WTC11 (cell line): ENCODE measurements around the gene RASGEF1C. TPM values are rescaled to one million over a fixed set of nuclear protein-coding genes. Genes with fewer than 3 reads are reported as not detected.

Experiments
- ATAC-seq: fragments of 200-7000 bp; cut with Tn5 transposase; 2 replicates; pipeline ENCODE4 v1.10.0; 2021; ENCODE audit warnings: mild to moderate bottlenecking, moderate library complexity
- CTCF ChIA-PET: fragments of 300-600 bp; sonication (Branson Sonifier 250); formaldehyde crosslinking; loops from one replicate; lab custom pipeline; 2021; ENCODE audit warnings: antibody characterized with exemption; lab: Charles Lee
- POLR2A ChIA-PET: fragments of 350-600 bp; sonication (Branson Sonifier 250); formaldehyde crosslinking; loops from one replicate; lab custom pipeline; 2021; ENCODE audit warnings: antibody characterized with exemption; lab: Charles Lee
- DNase-seq: peaks from one replicate; pipeline ENCODE4 v3.0.0; 2021; ENCODE audit warnings: low spot score
- H3K27ac Mint-ChIP-seq: 2 replicates; pipeline ENCODE4 v1.8.0; 2021; ENCODE audit warnings: mixed read lengths
- H3K27me3 Mint-ChIP-seq: 2 replicates; pipeline ENCODE4 v1.8.0; 2021; ENCODE audit warnings: low read depth, mild to moderate bottlenecking, moderate library complexity, mixed read lengths
- H3K36me3 Mint-ChIP-seq: 2 replicates; pipeline ENCODE4 v1.8.0; 2021; ENCODE audit warnings: mixed read lengths
- H3K4me1 Mint-ChIP-seq: 2 replicates; pipeline ENCODE4 v1.8.0; 2022; ENCODE audit warnings: mixed read lengths
- H3K4me3 Mint-ChIP-seq: 2 replicates; pipeline ENCODE4 v1.8.0; 2021; ENCODE audit warnings: mild to moderate bottlenecking, moderate library complexity, mixed read lengths
- H3K9me3 Mint-ChIP-seq: 2 replicates; pipeline ENCODE4 v1.8.0; 2021; ENCODE audit warnings: mixed read lengths
- CREB1 ChIP-seq: sonication (generic); formaldehyde crosslinking; IDR thresholded peaks from 2 replicates; pipeline ENCODE4 v1.8.0; 2023; ENCODE audit warnings: mild to moderate bottlenecking, missing genetic modification reagents
- EMX1 ChIP-seq: fragments of 250-450 bp; sonication (Bioruptor Pico); IDR thresholded peaks from 2 replicates; pipeline ENCODE4 v1.8.0; 2021; ENCODE audit warnings: mild to moderate bottlenecking
- FOXK1 ChIP-seq: sonication (generic); formaldehyde crosslinking; IDR thresholded peaks from 2 replicates; pipeline ENCODE4 v1.8.0; 2022; ENCODE audit warnings: mild to moderate bottlenecking, moderate library complexity, missing genetic modification reagents
- FOXP1 ChIP-seq: sonication (generic); formaldehyde crosslinking; IDR thresholded peaks from 2 replicates; pipeline ENCODE4 v1.8.0; 2022; ENCODE audit warnings: missing genetic modification reagents, mild to moderate bottlenecking, moderate library complexity, borderline replicate concordance
- HMGA2 ChIP-seq: fragments of 250-450 bp; sonication (Bioruptor Pico); IDR thresholded peaks from 2 replicates; pipeline ENCODE4 v1.4.0; 2021; ENCODE audit warnings: mild to moderate bottlenecking, moderate library complexity
- JUN ChIP-seq: sonication (generic); formaldehyde crosslinking; IDR thresholded peaks from 2 replicates; pipeline ENCODE4 v1.8.0; 2023; ENCODE audit warnings: mild to moderate bottlenecking, missing genetic modification reagents
- NR2C2 ChIP-seq: sonication (generic); formaldehyde crosslinking; IDR thresholded peaks from 2 replicates; pipeline ENCODE4 v1.8.0; 2022; ENCODE audit warnings: mild to moderate bottlenecking, missing genetic modification reagents
- SP1 ChIP-seq: sonication (generic); formaldehyde crosslinking; conservative IDR thresholded peaks from 2 replicates; pipeline ENCODE4 v1.8.1; 2022; ENCODE audit warnings: missing genetic modification reagents
- STAT6 ChIP-seq: sonication (generic); formaldehyde crosslinking; conservative IDR thresholded peaks from 2 replicates; pipeline ENCODE4 v1.8.1; 2023; ENCODE audit warnings: mild to moderate bottlenecking, low read depth, missing genetic modification reagents, moderate library complexity
- ZBTB21 ChIP-seq: sonication (generic); formaldehyde crosslinking; IDR thresholded peaks from 2 replicates; pipeline ENCODE4 v1.8.1; 2023; ENCODE audit warnings: mild to moderate bottlenecking, missing genetic modification reagents, borderline replicate concordance
- ZNF138 ChIP-seq: sonication (generic); formaldehyde crosslinking; conservative IDR thresholded peaks from 2 replicates; pipeline ENCODE4 v1.8.1; 2022; ENCODE audit warnings: mild to moderate bottlenecking, moderate library complexity, missing genetic modification reagents
- ZNF423 ChIP-seq: fragments of 250-450 bp; sonication (Bioruptor Pico); IDR thresholded peaks from 2 replicates; pipeline ENCODE4 v2.1.2; 2022; ENCODE audit warnings: mild to moderate bottlenecking, moderate library complexity
- ZNF671 ChIP-seq: fragments of 250-450 bp; sonication (Bioruptor Pico); IDR thresholded peaks from 2 replicates; pipeline ENCODE4 v1.8.0; 2021; ENCODE audit warnings: mild to moderate bottlenecking
- total RNA-seq: library from RNA; stranded (reverse); gene quantifications from 3 replicates; pipeline ENCODE4 v1.2.3, GENCODE V29; 2021
- TF ChIP-seq, protein P1 (sequence below): sonication (generic); formaldehyde crosslinking; IDR thresholded peaks from 2 replicates; pipeline ENCODE4 v1.8.0; 2023; ENCODE audit warnings: mild to moderate bottlenecking, missing genetic modification reagents
- TF ChIP-seq, protein P2 (sequence below): sonication (generic); formaldehyde crosslinking; IDR thresholded peaks from 2 replicates; pipeline ENCODE4 v1.8.1; 2023; ENCODE audit warnings: mild to moderate bottlenecking, missing genetic modification reagents, moderate library complexity
- TF ChIP-seq, protein P3 (sequence below): sonication (generic); formaldehyde crosslinking; IDR thresholded peaks from 2 replicates; pipeline ENCODE4 v1.8.1; 2023; ENCODE audit warnings: mild to moderate bottlenecking, missing genetic modification reagents, moderate library complexity

RASGEF1C gene
- total RNA-seq, 1 experiment from 2014 or later: 0.96 TPM

DNA sequence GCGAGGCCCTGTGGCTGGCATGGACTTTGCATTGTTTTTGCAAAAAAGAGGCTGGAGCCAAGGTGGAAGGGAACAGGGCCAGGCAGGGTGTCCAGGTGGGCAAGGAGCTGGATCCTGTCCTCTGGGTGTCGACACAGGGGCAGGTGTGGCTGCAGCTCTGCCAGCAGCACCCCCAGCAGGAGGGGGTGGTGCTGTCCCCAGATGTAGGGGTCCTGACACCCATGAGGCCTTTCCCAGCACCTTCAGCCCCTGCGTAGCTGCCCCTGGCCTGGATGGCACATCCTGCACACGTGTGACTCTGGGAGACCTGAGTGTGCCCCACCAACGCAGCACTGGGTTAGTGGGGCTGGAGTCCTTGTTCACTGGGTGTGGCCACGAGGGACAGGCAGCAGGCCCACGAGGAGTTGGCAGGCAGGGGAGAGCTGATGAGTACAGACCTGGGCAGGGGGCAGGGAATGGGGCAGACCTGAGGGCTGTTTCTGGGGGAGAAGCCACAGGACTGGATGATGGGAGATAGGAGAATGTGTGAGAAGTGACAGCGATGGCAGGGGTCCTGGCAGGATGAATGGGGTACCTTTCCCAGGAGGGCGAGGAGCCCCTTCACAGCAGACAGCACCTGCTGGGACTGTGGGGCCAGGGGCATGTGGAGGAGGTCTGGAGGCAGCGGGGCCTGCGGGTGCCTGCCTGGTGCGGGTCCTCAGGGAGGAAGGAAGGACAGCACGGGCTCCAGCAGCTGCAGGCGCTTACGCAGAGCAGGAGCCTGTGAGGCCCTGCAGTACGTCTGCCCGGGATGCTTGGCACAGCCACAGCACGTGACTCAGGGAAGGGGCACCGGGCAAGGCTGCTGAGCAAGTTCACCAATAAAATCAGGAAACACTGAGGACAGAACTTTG lies 3.6 kb upstream of the RASGEF1C start:
- ATAC-seq (no peak), DNase-seq (no peak)
- peaks cover 4% of the 10 kb centered on the region; the same call in 1 of the 2 replicates for H3K9me3 Mint-ChIP-seq
- H3K4me3 Mint-ChIP-seq: no peak overlapping the region
- ChIA-PET POLR2A (no interaction called here), CTCF (no interaction called here)
- peak overlapping the region; percentile 15; the same call in 1 of the 2 replicates for H3K27ac Mint-ChIP-seq
- H3K27me3 Mint-ChIP-seq: peaks cover 27% of the 10 kb centered on the region
- no peaks in the 10 kb centered on the region for H3K36me3 Mint-ChIP-seq
- peaks cover 10% of the 10 kb centered on the region for H3K4me1 Mint-ChIP-seq
- TF ChIP-seq, protein P1, sequence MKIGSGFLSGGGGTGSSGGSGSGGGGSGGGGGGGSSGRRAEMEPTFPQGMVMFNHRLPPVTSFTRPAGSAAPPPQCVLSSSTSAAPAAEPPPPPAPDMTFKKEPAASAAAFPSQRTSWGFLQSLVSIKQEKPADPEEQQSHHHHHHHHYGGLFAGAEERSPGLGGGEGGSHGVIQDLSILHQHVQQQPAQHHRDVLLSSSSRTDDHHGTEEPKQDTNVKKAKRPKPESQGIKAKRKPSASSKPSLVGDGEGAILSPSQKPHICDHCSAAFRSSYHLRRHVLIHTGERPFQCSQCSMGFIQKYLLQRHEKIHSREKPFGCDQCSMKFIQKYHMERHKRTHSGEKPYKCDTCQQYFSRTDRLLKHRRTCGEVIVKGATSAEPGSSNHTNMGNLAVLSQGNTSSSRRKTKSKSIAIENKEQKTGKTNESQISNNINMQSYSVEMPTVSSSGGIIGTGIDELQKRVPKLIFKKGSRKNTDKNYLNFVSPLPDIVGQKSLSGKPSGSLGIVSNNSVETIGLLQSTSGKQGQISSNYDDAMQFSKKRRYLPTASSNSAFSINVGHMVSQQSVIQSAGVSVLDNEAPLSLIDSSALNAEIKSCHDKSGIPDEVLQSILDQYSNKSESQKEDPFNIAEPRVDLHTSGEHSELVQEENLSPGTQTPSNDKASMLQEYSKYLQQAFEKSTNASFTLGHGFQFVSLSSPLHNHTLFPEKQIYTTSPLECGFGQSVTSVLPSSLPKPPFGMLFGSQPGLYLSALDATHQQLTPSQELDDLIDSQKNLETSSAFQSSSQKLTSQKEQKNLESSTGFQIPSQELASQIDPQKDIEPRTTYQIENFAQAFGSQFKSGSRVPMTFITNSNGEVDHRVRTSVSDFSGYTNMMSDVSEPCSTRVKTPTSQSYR (CRISPR knock-in tag): no peak
- TF ChIP-seq, protein P2, sequence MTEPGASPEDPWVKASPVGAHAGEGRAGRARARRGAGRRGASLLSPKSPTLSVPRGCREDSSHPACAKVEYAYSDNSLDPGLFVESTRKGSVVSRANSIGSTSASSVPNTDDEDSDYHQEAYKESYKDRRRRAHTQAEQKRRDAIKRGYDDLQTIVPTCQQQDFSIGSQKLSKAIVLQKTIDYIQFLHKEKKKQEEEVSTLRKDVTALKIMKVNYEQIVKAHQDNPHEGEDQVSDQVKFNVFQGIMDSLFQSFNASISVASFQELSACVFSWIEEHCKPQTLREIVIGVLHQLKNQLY (CRISPR knock-in tag): no peak
- TF ChIP-seq NR2C2 (CRISPR knock-in tag): no peak
- no peak for TF ChIP-seq ZBTB21 (CRISPR knock-in tag)
- no peak for TF ChIP-seq STAT6 (CRISPR knock-in tag)
- no peak for TF ChIP-seq HMGA2 (CRISPR knock-in tag)
- no peak for TF ChIP-seq EMX1 (CRISPR knock-in tag)
- TF ChIP-seq FOXP1 (CRISPR knock-in tag): no peak
- TF ChIP-seq, protein P3, sequence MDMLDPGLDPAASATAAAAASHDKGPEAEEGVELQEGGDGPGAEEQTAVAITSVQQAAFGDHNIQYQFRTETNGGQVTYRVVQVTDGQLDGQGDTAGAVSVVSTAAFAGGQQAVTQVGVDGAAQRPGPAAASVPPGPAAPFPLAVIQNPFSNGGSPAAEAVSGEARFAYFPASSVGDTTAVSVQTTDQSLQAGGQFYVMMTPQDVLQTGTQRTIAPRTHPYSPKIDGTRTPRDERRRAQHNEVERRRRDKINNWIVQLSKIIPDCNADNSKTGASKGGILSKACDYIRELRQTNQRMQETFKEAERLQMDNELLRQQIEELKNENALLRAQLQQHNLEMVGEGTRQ (CRISPR knock-in tag): no peak
- TF ChIP-seq JUN (CRISPR knock-in tag): no peak
- TF ChIP-seq SP1 (CRISPR knock-in tag): no peak
- TF ChIP-seq FOXK1 (CRISPR knock-in tag): no peak
- TF ChIP-seq ZNF671 (CRISPR knock-in tag): no peak
- TF ChIP-seq, all 79 proteins: peak for 0

DNA sequence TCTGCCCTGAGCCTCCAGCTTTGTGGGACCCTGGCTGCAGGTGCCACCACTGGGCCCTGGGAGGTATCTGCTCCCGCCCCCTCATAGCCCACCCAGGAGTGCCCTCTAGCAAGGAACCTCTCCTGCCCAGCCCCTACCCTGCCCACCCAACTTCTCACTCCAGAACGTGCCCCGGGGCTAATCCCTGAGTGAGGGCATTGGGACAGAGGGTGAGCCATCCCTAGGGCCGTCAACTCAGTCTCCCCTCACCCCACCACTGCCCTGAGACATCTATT lies 2.7 kb upstream of the RASGEF1C start:
- H3K4me3 Mint-ChIP-seq: no peak overlapping the region
- H3K4me1 Mint-ChIP-seq: peaks cover 10% of the 10 kb centered on the region
- ChIA-PET CTCF (interaction anchor here (3.1 kb wide), 1 partner anchor 12 kb away, joined by 29 read pairs; no protein-coding TSS in a partner anchor), POLR2A (no interaction called here)
- peaks cover 4% of the 10 kb centered on the region; the same call in 1 of the 2 replicates for H3K9me3 Mint-ChIP-seq
- no peaks in the 10 kb centered on the region for H3K36me3 Mint-ChIP-seq
- H3K27ac Mint-ChIP-seq: no peak overlapping the region
- DNase-seq (no peak), ATAC-seq (no peak)
- peaks cover 32% of the 10 kb centered on the region for H3K27me3 Mint-ChIP-seq
- no peak for TF ChIP-seq CREB1 (CRISPR knock-in tag)
- TF ChIP-seq ZNF423 (CRISPR knock-in tag): no peak
- TF ChIP-seq ZNF138 (CRISPR knock-in tag): no peak
